MG63 (cell line): ENCODE data around the gene EFEMP2. TPM values are rescaled to one million over a fixed set of nuclear protein-coding genes. Genes with fewer than 3 reads are reported as not detected.
A peak's percentile ranks its signal among the peaks of the same experiment; 100 is the strongest.

Experiments
- DNase-seq: peaks from one replicate; pipeline ENCODE4 v3.0.0-alpha.2; 2020
- H3K27me3 ChIP-seq: fragments of 250-450 bp; sonication (Bioruptor Pico); 2 replicates; pipeline ENCODE4 v1.5.1; 2020; ENCODE audit warnings: mild to moderate bottlenecking, moderate library complexity
- H3K36me3 ChIP-seq: fragments of 250-450 bp; sonication (Bioruptor Pico); 2 replicates; pipeline ENCODE4 v1.5.1; 2020; ENCODE audit warnings: mild to moderate bottlenecking, moderate library complexity
- H3K4me3 ChIP-seq: fragments of 250-450 bp; sonication (Bioruptor Pico); 2 replicates; pipeline ENCODE4 v1.5.1; 2020; ENCODE audit warnings: mild to moderate bottlenecking, moderate library complexity
- H3K9me3 ChIP-seq: fragments of 250-450 bp; sonication (Bioruptor Pico); 2 replicates; pipeline ENCODE4 v1.5.1; 2020; ENCODE audit warnings: mild to moderate bottlenecking, moderate library complexity
- total RNA-seq: library from RNA; depleted of rRNA; stranded (reverse); fragments of >200 nt; shearing (Covaris generic); gene quantifications from 2 replicates; pipeline ENCODE4 v1.2.3, GENCODE V29; 2014; ENCODE audit warnings: low replicate concordance

Gene EFEMP2
- total RNA-seq, 1 experiment from 2014 or later: 43.2 TPM

DNA sequence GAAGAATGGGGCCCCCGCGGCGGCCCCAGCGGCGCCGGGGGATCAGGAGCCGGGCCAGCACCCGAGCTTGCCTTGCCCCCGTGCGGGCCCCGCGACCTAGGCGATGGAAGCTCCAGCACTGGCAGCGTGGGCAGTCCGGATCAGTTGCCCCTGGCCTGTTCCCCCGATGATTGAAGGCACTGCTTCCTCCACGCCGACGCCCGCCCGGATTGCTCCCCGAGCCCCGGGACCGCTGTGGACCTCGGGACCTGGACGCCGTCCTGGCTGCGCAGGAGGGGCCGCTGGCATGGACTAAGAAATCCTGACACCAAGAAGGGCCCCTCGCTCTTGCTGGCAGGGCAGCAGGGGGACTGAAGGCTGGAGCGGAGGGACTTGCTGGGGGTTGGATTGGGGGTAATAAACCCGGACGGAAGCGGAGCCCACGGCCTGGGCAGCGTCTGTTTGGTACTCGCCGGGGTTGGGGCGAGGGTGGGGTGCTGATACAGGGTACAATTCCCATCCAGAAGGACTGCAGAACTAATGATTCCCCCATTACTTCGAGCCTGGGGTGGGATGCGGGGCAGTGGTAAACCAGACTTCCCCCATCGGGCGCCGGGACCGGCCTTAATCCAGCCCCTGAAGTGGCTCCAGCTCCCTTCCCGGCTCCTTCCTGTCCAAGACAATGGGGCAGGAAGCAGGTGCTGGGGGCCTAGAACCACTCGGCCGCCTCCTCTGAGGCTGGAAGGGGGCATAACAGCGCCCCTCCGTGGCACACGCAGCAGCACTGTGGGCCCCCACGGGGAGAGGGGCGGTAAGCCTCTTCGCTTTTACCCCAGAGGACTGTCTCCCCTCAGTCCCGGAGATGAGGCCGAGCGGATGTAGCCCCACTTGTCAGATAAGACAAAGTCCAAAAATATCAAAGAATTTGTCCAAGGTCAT is 18.9 kb upstream of the EFEMP2 start:
- Histone ChIP-seq H3K9me3 (no peaks in the 10 kb centered on the region), H3K36me3 (peaks cover 62% of the 10 kb centered on the region), H3K27me3 (no peaks in the 10 kb centered on the region), H3K4me3 (peak overlapping the region; percentile 91)
- peak; percentile 90 for DNase-seq

DNA sequence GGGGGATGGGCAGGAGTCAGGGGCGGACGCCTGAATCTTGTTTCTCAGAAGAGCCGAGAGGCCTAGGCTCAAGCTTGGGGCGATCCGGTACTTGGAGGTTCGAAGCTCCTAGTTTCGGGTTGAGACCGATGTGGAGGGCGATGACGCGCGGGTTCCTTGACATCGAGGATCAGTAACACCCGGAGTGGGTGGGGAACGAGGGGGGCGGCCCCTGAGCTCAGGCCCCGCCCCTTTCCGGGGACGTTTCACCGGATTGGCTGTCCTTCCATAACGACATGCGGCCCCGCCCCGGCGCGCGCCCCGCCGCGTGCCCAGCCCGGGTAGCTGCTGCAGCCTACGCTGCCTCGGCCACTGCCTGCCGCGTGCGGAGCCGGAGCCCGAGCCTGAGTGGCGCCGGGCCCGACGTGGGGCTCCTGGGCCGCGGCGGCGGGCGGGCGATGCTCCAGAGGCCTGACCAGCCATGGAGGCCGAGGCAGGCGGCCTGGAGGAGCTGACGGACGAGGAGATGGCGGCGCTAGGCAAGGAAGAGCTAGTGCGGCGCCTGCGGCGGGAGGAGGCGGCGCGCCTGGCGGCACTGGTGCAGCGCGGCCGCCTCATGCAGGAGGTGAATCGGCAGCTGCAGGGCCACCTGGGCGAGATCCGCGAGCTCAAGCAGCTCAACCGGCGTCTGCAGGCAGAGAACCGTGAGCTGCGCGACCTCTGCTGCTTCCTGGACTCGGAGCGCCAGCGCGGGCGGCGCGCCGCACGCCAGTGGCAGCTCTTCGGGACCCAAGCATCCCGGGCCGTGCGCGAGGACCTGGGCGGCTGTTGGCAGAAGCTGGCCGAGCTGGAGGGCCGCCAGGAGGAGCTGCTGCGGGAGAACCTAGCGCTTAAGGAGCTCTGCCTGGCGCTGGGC is 18.0 kb upstream of the EFEMP2 start, which contains the start of gene CCDC85B:
Gene CCDC85B, plus strand, starts transcription at position 350 of the 895 bp plus-strand sequence. Its CDS starts 111 bp downstream, at position 461.
- H3K4me3 ChIP-seq: peak within 1 kb of the TSS; percentile 91
- peak; percentile 98 for DNase-seq
- no peaks in the 10 kb centered on the region for H3K27me3 ChIP-seq
- peaks cover 59% of the 10 kb centered on the region for H3K36me3 ChIP-seq
- H3K9me3 ChIP-seq: no peaks in the 10 kb centered on the region

DNA sequence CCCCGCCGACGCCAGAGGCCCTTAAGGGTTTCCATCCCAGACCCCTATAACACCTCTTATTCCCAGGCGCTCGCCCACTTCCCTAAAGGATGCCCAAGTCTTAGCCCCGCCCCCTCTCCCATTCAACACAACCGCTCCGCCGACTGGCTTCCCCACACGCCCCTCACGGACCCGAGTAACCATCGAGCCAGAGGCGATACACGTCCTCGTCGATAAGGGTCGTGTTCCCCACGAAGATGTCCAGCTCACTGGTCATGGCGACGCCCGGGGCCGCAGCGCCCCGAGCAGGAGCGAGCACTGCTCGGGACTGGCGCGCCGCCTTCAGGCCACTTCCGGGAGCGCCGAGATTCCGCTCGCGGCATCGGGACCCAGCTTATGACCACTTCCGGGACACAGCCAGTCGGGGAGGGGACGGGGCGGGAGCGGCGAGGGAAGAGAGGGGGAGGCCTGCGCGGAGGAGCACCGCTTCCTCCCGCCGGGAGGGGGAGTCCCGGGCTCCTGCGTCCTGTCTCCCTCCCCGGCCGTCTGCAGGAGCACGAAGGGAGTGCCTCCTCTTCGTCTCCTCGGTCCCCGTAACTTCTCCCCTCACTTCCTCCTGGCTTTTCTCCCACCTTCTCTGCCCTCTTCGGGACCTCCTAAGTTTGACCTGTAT is 15.7 kb upstream of the EFEMP2 start, which contains the start of gene FIBP:
Gene FIBP, minus strand, starts transcription at position 309 of the 652 bp plus-strand sequence. Its CDS starts 53 bp downstream, at position 256.
- DNase-seq: peak; percentile 98
- Histone ChIP-seq H3K36me3 (peaks cover 61% of the 10 kb centered on the region), H3K9me3 (no peaks in the 10 kb centered on the region), H3K27me3 (no peaks in the 10 kb centered on the region), H3K4me3 (peak within 1 kb of the TSS; percentile 91)

DNA sequence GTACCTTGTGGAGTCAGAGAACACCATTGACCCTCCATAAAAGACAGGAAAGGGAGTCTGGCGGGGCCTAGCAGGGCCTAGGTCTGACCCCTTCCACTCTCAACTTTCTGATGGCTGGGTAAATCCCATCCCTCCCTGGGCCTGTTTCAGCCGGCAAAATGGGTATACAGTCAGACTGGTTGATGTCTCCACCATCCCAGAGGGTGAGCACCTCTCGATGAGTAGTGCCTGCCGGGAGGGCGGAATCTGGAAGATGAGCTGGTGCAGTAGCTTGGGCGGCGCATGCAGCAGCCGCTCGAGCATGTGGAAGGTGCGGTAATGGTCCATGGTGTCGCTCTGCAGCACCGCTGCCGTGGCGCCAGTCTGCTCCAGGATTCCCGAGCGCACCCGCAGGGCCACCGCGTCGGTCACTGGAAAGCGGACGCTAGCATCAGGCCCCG is 15.1 kb upstream of the EFEMP2 start:
- no peaks in the 10 kb centered on the region for H3K9me3 ChIP-seq
- H3K27me3 ChIP-seq: no peaks in the 10 kb centered on the region
- peak overlapping the region; percentile 91 for H3K4me3 ChIP-seq
- peaks cover 59% of the 10 kb centered on the region for H3K36me3 ChIP-seq
- no peak for DNase-seq

DNA sequence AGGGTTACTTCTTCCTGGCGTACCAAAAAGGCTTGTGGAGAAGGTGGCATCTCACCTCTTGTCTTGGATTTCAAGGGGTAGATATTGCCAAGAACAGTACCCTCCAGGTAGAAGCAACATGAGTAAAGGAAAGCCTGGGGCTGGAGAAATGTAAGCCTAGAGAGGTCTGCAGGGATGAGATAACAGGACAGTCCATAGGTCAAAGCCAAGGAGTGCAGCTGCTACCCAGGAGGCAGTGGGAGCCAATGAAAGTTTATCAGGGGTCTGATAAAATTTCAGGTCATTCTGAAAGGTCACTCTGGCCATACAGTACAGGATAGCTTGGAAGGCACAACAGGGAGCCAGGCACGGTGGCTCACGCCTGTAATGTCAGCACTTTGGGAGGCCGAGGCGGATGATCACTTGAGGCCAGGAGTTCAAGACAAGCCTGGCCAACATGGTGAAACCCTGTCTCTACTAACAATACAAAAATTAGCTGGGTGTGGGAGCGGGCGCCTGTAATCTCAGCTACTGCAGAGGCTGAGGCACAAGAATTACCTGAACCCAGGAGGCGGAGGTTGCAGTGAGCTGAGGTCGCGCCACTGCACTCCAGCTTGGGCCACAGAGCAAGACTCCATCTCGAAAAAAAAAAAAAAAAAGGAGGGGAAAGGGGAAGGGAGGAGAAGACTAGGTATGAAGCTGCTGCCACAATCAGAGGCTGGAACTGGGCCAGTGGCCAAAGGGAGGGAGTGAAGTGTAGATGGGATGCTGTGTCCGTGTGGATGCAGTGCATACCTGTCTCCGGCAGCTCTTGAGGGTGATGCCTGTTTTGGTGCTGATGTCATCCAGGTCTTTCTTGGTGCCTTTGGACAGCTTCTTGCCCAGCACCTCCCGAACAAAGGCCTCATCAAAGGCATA is 14.5 kb upstream of the EFEMP2 start:
- Histone ChIP-seq H3K4me3 (peak overlapping the region; percentile 91), H3K9me3 (no peaks in the 10 kb centered on the region), H3K36me3 (peaks cover 52% of the 10 kb centered on the region), H3K27me3 (no peaks in the 10 kb centered on the region)
- DNase-seq: no peak

DNA sequence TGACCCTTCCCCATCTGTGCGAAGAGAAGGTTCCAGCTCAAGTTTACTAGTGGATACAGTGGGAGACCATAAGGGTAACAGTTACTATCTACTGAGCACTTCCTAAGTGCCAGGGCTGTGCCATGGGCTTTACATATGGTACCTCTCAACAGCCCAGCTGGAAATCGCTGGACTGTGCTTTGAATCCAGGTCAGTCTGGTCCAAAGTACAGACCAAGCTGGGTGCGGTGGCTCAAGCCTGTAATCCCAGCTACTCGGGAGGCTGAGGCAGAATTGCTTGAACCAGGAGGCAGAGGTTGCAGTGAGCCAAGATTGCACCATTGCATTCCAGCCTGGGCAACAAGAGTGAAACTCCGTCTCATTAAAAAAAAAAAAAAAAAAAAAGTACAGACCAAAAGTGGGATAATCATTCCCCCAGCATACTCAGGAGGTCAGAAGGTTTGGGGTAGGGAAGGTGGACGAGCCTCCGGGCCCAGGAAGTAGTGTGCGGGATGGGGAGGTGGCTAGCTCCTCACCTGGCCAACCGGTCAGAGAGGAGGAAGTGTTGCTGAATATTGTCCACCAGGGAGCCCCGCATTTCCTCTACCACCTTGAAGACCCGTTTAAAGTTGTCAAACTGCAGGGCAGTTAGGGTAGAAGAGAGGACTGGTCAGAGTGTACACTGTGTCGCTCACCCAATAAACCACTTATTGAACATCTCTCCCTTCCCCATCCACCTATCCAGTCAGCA is 13.4 kb upstream of the EFEMP2 start:
- no peaks in the 10 kb centered on the region for H3K27me3 ChIP-seq
- DNase-seq: no peak
- no peak overlapping the region for H3K4me3 ChIP-seq
- peaks cover 46% of the 10 kb centered on the region for H3K36me3 ChIP-seq
- no peaks in the 10 kb centered on the region for H3K9me3 ChIP-seq

DNA sequence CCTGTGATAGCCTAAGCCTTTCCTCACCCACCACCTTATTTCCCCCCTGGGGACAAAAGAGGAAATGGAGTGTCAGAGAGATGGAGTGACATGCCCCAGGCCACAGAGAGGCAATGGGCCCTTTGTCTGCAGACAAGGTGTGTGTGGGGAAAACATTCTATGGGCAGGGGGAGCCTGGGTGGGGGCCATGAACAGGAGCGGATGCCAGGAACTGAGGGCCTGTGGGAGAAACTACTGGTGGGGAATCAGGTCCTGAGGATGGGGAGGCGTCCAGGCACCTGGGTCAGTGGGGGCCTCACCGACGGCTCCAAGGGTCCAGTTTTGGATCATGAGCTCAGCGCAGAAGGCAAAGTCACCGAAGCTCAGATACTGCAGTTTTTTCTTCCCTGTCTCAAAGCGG is 12.6 kb upstream of the EFEMP2 start:
- Histone ChIP-seq H3K27me3 (no peaks in the 10 kb centered on the region), H3K36me3 (peaks cover 46% of the 10 kb centered on the region), H3K4me3 (no peak overlapping the region), H3K9me3 (no peaks in the 10 kb centered on the region)
- no peak for DNase-seq

DNA sequence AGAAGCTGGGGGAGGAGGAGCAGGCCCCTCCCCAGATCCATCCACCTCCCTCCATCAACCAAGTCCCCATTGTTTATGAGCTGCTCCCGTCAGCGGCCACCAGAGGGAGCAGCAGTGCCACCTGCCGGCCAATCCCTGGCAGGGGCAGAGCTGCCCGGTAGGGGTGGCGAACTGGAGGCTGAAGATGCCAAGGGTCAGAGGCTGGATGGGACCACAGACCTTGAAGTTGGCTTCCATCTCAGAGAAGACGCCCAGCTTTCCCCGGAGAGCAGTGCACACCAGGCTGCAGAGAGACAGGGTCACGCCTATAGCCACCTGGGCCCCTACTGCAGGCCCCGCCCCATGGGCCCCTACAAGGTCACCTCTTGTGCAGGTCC is 12.1 kb upstream of the EFEMP2 start:
- Histone ChIP-seq H3K36me3 (peaks cover 46% of the 10 kb centered on the region), H3K27me3 (no peaks in the 10 kb centered on the region), H3K4me3 (no peak overlapping the region), H3K9me3 (no peaks in the 10 kb centered on the region)
- peak; percentile 75 for DNase-seq

DNA sequence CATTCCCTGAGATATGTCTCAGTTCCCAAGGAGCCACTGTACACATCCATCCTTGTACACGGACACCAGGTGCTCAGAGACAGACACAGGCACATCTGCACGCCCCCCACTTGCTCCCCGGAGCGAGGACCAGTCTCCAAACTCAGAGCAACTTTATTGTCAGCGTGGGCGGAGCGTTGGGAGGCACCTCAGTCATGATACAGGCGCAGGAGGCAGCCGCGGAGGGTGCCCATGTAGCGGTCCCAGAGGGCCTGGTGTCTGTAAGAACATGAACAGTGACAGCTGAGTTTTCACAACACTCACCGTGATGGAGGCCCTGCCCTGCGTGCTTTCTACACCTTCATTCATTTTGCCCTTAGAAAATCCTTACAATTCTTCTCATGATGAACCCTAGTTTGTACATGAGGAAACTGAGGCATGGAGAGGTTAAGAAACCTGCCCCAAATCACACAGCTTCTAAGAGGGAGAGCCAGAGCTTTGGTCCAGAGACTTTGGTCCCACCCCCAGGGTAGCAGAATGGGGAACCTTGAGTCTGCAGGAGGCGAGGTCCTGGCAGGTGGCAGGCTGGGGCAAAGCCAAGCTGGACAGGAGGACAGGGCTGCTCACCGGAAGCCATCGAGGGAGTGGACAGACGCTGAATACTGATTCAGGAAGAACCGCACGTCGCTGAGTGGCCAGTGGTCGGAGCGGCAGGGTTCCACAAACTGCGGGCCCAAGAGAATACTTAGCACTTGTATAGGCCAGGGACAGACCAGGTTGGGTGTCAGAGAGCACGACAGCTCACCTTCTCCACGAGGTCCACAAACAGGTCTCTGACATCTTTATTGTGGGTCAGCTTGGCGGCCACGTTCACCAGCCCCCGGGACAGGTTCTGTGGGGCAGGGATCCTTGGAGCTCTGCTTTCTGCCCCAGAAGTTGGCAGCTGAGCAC is 11.5 kb upstream of the EFEMP2 start:
- Histone ChIP-seq H3K9me3 (no peaks in the 10 kb centered on the region), H3K4me3 (no peak overlapping the region), H3K36me3 (peaks cover 46% of the 10 kb centered on the region), H3K27me3 (no peaks in the 10 kb centered on the region)
- DNase-seq: no peak

DNA sequence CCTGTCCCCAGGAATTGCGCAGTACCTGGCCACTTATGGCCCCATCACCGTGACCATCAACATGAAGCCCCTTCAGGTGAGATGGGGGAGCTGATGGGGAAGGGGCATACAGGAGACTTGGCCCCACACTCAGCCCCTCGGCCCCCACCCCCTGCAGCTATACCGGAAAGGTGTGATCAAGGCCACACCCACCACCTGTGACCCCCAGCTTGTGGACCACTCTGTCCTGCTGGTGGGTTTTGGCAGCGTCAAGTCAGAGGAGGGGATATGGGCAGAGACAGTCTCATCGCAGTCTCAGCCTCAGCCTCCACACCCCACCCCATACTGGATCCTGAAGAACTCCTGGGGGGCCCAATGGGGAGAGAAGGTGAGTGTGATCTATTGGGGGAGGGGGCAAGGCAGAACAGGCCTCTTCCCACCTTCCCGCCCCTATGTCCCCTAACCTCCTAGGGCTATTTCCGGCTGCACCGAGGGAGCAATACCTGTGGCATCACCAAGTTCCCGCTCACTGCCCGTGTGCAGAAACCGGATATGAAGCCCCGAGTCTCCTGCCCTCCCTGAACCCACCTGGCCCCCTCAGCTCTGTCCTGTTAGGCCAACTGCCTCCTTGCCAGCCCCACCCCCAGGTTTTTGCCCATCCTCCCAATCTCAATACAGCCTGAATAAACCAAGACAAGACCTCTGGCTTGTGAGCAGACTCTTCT is 10.6 kb upstream of the EFEMP2 start:
- Histone ChIP-seq H3K4me3 (no peak overlapping the region), H3K9me3 (no peaks in the 10 kb centered on the region), H3K36me3 (peaks cover 46% of the 10 kb centered on the region), H3K27me3 (no peaks in the 10 kb centered on the region)
- DNase-seq: no peak

DNA sequence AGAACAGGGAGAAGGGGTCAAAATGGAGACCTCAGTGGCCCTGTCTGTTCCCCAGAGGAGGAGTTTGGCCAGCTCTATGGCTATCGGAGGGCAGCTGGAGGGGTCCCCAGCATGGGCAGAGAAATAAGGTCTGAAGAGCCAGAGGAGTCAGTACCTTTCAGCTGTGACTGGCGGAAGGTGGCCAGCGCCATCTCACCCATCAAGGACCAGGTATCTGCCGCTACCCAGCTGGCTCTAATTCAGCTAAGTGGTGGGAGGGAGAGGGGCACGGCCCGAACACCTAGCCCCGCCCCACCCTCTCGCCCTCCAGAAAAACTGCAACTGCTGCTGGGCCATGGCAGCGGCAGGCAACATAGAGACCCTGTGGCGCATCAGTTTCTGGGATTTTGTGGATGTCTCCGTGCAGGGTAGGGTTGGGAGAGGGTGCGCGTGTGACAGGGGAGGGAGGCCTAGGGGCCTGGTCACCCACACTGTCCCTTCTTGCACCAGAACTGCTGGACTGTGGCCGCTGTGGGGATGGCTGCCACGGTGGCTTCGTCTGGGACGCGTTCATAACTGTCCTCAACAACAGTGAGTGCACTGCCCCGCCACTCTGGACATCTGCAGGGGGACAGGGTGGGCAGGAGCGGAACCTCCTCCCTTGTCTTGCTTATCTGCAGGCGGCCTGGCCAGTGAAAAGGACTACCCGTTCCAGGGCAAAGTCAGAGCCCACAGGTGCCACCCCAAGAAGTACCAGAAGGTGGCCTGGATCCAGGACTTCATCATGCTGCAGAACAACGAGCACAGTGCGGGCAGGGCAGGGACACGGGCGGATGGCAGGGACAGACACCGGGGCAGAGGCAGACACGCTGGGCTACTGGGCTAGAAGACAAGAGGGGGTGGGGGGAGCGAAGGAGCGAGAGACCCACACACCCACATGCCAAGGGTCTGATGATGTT is 9.8 kb upstream of the EFEMP2 start:
- no peaks in the 10 kb centered on the region for H3K27me3 ChIP-seq
- peaks cover 41% of the 10 kb centered on the region for H3K36me3 ChIP-seq
- no peaks in the 10 kb centered on the region for H3K9me3 ChIP-seq
- DNase-seq: no peak
- no peak overlapping the region for H3K4me3 ChIP-seq

DNA sequence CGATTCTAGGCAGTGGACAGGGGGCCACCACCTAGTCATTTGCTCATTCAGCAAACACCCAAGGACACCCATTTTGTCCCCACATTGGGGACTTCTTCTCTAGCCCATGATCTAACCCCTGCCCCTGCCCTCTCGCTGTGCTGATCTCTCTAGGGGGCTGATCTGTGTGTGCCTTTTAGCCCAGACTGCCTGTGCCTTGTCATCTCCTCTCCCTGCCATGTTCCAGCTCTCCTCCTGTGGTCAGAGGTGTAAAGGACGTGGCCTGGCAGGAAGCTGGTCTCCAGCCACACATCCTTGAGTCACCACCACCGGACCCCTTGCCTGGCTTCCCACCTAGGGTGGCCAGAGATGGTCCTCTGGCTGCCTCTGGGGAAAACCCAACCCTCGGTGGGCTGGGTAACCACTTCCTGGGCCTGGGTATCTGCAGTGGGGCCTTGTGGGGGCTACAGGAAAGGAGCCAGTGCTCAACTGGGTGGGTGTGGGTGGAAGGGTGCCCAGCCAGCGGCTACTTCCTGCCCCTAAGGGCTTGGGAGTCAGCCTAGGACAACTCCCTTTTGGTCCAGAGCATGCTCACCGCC is 8.3 kb upstream of the EFEMP2 start:
- H3K4me3 ChIP-seq: no peak overlapping the region
- DNase-seq: peak; percentile 36
- no peaks in the 10 kb centered on the region for H3K9me3 ChIP-seq
- no peaks in the 10 kb centered on the region for H3K27me3 ChIP-seq
- H3K36me3 ChIP-seq: peaks cover 30% of the 10 kb centered on the region
